ENCODE results near the gene SOX8.

Gene SOX8

GRCh38 chr16:981695-982144 lies at the start of gene SOX8:
SOX8 (plus strand) TSS chr16:981770; CDS start chr16:981923, 153 bp downstream.
- in situ Hi-C loops (cut with HindIII; ENCODE audit: low pct_unique_long_range_greater_than_20kb, low sequenced_read_pairs), result loop anchor here (25.0 kb wide), 1 partner anchor 269 kb away; the partner anchor contains the start of genes ANTKMT, FBXL16 and METRN
- no peak for TF ChIP-seq JUND (IDR thresholded peaks at IDR 0.05; ENCODE audit: low read depth)
- DNase-seq (ENCODE audit: low read depth in 1 of 2, low spot score in 1 of 2), result no peak

- in situ Hi-C loops (cut with HindIII; ENCODE audit: low pct_unique_long_range_greater_than_20kb, low sequenced_read_pairs), result no loop called here
- no peak for DNase-seq (ENCODE audit: low read depth in 1 of 2, low spot score in 1 of 2)
- TF ChIP-seq JUND (IDR thresholded peaks at IDR 0.05; ENCODE audit: low read depth), result no peak
Observed at GRCh38 chr16:932831-933330, 48.7 kb upstream of the SOX8 start.

- no peak for DNase-seq (ENCODE audit: low read depth in 1 of 2, low spot score in 1 of 2)
- in situ Hi-C loops (cut with HindIII; ENCODE audit: low pct_unique_long_range_greater_than_20kb, low sequenced_read_pairs), result no loop called here
- no peak for TF ChIP-seq JUND (IDR thresholded peaks at IDR 0.05; ENCODE audit: low read depth)
Observed at GRCh38 chr16:933581-933980, 48.0 kb upstream of the SOX8 start.

DNA sequence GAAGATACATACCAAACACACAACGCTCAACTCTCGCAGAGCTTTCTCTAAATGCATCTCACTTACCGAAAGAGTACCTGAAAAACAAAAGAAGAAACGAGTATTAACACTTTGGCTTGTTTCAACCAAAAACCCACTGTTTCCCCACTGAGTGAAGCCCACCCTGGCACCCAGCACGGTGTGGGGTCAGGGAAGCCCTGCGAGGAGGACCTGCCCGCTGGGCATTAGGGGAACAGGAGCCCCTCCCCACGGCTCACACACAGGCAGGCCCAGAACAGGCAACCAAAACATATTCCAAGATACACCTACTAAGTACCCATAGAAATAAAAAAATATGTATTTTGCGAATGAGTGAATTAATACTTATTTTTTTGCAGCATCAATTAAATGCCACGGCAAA lies 47.4 kb upstream of the SOX8 start:
- no peak for DNase-seq (ENCODE audit: low read depth in 1 of 2, low spot score in 1 of 2)
- TF ChIP-seq JUND (IDR thresholded peaks at IDR 0.05; ENCODE audit: low read depth), result no peak
- in situ Hi-C loops (cut with HindIII; ENCODE audit: low pct_unique_long_range_greater_than_20kb, low sequenced_read_pairs), result no loop called here

GRCh38 chr16:935684-936083 lies 45.9 kb upstream of the SOX8 start:
- no peak for TF ChIP-seq JUND (IDR thresholded peaks at IDR 0.05; ENCODE audit: low read depth)
- DNase-seq (ENCODE audit: low read depth in 1 of 2, low spot score in 1 of 2), result no peak
- in situ Hi-C loops (cut with HindIII; ENCODE audit: low pct_unique_long_range_greater_than_20kb, low sequenced_read_pairs), result no loop called here

DNA sequence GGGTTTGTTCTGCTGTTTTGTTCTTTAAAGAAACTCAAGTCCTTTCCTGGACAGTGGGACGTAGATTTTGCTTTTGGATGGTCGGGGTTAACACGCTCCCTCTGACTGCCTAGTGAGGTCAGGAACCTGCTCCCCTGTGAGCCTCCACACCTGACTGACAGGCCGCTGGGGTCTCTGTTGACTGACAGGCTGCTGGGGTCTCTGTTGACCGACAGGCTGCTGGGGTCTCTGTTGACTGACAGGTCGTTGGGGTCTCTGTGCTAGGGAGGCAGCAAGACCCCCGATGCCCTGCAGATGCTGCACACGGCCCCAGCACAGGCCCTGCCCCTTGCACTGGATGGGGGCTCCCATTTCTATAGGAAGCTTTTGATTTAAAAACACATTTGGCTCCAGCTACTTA lies 44.3 kb upstream of the SOX8 start:
- in situ Hi-C loops (cut with HindIII; ENCODE audit: low pct_unique_long_range_greater_than_20kb, low sequenced_read_pairs), result no loop called here
- no peak for TF ChIP-seq JUND (IDR thresholded peaks at IDR 0.05; ENCODE audit: low read depth)
- no peak for DNase-seq (ENCODE audit: low read depth in 1 of 2, low spot score in 1 of 2)

DNA sequence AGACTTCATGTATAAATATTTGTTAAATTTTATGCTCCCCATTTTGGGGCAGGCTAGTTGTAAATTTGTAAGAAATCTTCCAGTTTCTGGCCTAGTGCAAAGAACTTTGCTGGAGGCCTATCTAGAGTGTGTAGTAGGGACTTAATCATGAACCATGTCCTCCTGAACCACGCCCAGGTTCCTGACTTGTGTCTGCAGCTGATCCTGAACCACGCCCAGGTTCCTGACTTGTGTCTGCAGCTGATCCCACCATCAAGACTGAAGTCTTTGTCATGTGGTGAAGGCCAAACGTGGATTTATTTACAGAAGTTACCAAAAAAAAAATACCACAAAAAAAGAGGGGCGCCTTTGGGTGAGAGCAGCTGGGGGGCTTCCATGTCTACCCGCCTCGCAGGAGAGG lies 43.8 kb upstream of the SOX8 start:
- DNase-seq (ENCODE audit: low read depth in 1 of 2, low spot score in 1 of 2), result no peak
- no peak for TF ChIP-seq JUND (IDR thresholded peaks at IDR 0.05; ENCODE audit: low read depth)
- in situ Hi-C loops (cut with HindIII; ENCODE audit: low pct_unique_long_range_greater_than_20kb, low sequenced_read_pairs), result no loop called here

GRCh38 chr16:938136-938535 lies 43.4 kb upstream of the SOX8 start:
- TF ChIP-seq JUND (IDR thresholded peaks at IDR 0.05; ENCODE audit: low read depth), result no peak
- DNase-seq (ENCODE audit: low read depth in 1 of 2, low spot score in 1 of 2), result no peak
- in situ Hi-C loops (cut with HindIII; ENCODE audit: low pct_unique_long_range_greater_than_20kb, low sequenced_read_pairs), result no loop called here

DNA sequence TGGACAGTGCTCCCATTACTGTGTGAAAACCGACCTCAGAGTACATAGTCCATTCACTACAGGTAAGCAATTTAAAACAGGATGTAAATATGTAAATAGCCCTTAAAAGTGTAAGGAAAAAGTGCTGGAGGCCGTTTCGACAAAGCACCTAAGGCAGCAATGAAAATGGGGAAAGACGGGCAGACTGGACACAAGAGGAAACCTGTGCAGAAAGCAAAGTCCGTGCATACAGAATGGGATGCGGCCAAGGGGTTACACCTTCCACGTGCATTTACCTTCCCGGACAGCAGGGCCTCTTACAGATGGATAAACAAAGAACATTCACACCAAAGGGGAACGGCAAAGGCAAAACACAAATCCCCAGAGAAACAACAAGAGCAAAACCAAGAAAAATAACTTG lies 42.8 kb upstream of the SOX8 start:
- in situ Hi-C loops (cut with HindIII; ENCODE audit: low pct_unique_long_range_greater_than_20kb, low sequenced_read_pairs), result no loop called here
- no peak for DNase-seq (ENCODE audit: low read depth in 1 of 2, low spot score in 1 of 2)
- TF ChIP-seq JUND (IDR thresholded peaks at IDR 0.05; ENCODE audit: low read depth), result no peak

DNA sequence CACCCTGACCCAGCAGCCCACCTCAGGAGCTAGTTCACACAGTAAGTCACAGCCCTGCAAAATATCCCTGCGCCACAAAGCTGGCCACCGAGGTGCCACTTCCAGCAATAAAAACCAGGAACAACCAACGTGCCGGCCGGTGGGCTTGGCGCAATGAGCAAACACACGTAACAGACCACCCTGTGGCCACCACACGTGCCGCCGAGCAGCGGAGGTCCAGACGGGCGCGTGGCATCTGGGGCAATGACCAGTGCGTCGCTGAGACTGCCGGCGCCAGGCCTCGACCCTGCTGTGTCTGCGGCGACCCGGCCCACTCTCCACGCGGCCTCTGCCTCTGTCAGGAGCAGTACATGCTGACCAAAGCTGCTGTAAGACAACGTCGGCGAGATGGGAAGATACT lies 42.3 kb upstream of the SOX8 start:
- no peak for TF ChIP-seq JUND (IDR thresholded peaks at IDR 0.05; ENCODE audit: low read depth)
- in situ Hi-C loops (cut with HindIII; ENCODE audit: low pct_unique_long_range_greater_than_20kb, low sequenced_read_pairs), result no loop called here
- no peak for DNase-seq (ENCODE audit: low read depth in 1 of 2, low spot score in 1 of 2)

DNA sequence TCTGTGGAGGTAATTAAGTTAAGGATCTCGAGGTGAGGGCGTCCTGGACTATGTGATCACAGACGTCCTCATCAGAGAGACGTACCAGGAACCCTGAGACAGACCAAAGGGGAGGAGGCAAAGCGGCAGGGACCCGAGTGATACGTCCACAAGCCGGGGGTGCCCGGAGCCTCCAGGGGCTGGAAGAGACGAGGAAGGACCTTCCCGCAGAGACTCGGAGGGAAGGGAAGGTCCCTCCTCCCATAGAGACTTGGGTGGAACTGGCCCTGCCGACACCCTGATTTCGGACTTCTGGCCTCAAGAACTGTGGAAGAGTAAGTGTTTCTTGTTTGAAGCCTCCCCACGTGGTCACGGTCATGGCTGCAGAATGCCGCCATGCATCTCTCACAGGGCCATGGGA lies 41.6 kb upstream of the SOX8 start:
- no peak for TF ChIP-seq JUND (IDR thresholded peaks at IDR 0.05; ENCODE audit: low read depth)
- in situ Hi-C loops (cut with HindIII; ENCODE audit: low pct_unique_long_range_greater_than_20kb, low sequenced_read_pairs), result no loop called here
- DNase-seq (ENCODE audit: low read depth in 1 of 2, low spot score in 1 of 2), result no peak

- no peak for DNase-seq (ENCODE audit: low read depth in 1 of 2, low spot score in 1 of 2)
- in situ Hi-C loops (cut with HindIII; ENCODE audit: low pct_unique_long_range_greater_than_20kb, low sequenced_read_pairs), result no loop called here
- TF ChIP-seq JUND (IDR thresholded peaks at IDR 0.05; ENCODE audit: low read depth), result no peak
Observed at GRCh38 chr16:942436-943060, 39.0 kb upstream of the SOX8 start.

DNA sequence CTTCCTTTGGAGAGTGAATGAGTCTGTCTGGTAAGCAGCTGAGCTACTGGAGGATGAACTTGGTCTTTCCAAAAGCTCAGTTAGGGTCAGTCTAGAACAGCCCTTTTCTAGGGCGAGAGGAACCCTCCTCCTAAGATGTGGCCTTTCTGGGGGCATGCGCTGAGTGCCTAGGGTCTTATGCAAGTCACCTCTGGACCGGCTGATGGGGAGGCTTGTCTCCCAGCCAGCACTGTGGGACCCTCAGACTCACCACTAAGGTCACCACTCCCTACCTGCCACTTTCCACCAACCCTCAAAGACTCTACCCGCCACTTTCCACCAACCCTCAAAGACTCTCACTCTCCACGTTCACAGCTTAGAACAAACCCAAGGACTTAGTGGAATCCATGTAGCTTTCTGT lies 37.6 kb upstream of the SOX8 start:
- in situ Hi-C loops (cut with HindIII; ENCODE audit: low pct_unique_long_range_greater_than_20kb, low sequenced_read_pairs), result no loop called here
- DNase-seq (ENCODE audit: low read depth in 1 of 2, low spot score in 1 of 2), result no peak
- TF ChIP-seq JUND (IDR thresholded peaks at IDR 0.05; ENCODE audit: low read depth), result no peak
